GM19351 (cell line): ENCODE data around the gene DGAT2.
A peak's percentile ranks its signal among the peaks of the same experiment; 100 is the strongest.

Source experiments
- ATAC-seq: cut with Tn5 transposase; IDR thresholded peaks from one replicate; pipeline ENCODE4 v1.9.1; 2021; ENCODE audit warnings: mild to moderate bottlenecking, moderate library complexity; ENCODE audit not compliant: unreplicated experiment

DGAT2 gene

DNA sequence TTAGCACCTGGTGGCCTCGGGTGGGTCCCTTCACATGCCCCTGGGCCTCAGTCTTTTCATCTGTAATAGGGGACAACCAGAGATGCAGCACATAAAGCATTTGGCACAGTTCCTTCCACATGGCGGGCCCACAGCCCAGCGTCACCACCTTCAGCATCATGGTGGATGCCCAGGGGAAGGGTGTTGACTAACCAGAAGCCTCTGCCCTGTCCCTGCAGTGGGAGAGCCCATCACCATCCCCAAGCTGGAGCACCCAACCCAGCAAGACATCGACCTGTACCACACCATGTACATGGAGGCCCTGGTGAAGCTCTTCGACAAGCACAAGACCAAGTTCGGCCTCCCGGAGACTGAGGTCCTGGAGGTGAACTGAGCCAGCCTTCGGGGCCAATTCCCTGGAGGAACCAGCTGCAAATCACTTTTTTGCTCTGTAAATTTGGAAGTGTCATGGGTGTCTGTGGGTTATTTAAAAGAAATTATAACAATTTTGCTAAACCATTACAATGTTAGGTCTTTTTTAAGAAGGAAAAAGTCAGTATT lies 31.6 kb downstream of the DGAT2 start:
- no peak for ATAC-seq

DNA sequence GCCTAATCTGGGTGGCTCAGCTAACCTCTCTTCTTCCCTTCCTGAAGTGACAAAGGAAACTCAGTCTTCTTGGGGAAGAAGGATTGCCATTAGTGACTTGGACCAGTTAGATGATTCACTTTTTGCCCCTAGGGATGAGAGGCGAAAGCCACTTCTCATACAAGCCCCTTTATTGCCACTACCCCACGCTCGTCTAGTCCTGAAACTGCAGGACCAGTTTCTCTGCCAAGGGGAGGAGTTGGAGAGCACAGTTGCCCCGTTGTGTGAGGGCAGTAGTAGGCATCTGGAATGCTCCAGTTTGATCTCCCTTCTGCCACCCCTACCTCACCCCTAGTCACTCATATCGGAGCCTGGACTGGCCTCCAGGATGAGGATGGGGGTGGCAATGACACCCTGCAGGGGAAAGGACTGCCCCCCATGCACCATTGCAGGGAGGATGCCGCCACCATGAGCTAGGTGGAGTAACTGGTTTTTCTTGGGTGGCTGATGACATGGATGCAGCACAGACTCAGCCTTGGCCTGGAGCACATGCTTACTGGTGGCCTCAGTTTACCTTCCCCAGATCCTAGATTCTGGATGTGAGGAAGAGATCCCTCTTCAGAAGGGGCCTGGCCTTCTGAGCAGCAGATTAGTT lies 32.3 kb downstream of the DGAT2 start:
- ATAC-seq: no peak

DNA sequence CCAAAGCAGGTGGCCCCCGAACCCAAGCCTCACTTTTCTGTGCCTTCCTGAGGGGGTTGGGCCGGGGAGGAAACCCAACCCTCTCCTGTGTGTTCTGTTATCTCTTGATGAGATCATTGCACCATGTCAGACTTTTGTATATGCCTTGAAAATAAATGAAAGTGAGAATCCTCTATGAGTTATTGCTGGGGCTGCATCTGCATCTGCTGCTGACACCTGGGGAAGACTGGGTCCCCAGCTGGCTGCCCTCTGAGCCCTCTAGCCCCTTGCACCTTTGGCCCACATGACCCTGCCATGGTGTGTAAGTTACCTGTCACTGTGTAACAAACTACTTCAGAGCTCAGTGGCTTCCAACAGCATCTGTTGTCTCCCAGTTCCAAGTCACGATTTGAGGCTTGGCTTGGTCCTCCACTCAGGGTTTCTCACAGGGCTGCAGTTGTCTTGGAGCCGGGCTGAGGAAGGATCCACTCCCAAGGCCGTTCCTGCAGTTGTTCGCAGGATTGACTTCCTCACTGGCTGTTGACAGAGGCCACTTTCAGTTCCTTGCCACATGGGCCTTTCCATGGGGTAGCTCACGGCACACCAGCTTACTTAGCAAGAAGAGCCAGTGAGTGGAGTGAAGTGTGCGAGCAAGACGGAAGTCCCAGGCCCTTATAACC lies 32.9 kb downstream of the DGAT2 start:
- ATAC-seq: no peak

DNA sequence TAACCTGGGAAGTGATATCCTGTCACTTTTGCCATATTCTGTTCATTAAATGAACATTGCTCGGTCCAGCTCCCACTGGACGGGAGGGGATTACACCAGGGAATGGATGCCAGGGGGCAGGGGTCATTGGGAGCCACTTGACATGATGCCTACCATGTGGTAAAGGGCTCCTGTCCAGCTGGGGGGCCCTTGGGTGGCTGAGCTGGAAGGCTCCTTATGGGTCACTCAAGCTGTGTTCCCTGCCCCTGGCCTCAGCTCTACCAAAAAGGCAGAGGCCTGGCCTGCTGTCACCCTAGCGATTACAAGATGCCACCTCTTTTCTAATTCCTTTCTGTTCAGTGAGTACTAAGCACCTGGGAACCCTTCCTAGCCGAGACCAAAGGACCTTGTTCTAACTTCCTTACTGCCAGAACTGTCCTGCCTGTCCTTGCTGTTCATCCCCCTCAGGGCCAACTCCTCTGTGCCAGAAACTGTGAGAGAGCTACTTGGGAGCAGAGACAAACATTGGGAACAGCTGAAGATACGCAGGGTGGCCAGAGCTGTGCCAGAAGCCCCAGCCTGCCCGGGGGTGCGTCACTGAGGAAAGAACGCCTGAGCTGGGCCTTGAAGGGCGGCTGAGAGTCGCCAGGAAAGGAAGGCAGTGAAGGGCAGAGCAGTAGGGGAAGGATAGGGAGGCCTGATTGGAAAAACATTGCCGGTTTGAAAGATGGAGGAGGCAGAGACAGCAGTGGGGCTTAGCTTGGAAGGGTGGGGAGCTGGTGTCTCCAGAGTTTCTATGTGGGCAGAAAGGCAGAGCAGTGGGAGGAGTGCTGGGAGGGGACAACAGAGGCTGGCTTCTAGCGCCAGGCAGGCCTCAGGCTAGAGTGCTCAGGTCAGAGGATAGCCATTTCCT lies 33.7 kb downstream of the DGAT2 start:
- no peak for ATAC-seq

DNA sequence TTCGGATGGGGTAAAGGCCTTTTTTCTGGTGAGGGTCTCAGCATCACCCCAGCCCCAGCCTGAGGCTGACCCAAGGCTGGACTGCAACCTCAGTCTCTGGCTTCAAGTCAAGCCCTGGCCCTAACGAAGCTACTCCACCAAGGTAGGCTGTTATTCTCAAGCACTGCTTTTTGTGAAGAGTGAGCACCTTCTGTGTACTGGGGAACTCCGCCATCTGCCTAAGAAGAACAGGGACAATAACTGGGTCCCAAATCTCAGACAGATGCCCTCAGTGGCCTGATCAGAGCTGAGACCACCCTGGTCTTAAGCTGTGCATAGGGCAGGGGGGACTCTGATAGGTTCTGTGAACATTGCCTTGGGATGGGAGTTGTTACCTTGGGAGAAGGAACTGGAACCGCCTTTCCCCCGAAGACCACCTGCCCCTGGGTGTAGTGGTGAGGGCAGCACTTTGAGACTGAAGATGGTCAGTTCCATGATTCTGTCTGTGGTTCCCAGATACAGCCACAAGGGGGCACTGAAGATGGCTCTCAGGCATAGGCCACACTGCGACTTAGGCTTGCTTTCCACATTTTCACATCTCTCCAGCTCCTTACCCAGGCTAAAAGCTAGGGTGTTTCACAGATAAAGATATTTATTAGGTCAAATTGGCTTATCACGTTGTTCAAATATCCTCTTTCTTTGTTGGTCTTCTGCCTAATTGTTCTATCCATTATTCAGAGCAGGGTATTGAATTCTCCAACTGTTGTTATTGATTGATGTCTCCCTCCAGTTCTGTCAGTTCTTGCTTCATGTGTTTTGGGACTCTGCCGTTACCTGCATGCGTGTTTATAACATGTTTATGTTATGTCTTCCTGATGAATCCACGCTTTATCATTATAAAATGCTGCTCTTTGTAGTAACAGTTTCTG lies 34.6 kb downstream of the DGAT2 start:
- peak; percentile 73 for ATAC-seq

DNA sequence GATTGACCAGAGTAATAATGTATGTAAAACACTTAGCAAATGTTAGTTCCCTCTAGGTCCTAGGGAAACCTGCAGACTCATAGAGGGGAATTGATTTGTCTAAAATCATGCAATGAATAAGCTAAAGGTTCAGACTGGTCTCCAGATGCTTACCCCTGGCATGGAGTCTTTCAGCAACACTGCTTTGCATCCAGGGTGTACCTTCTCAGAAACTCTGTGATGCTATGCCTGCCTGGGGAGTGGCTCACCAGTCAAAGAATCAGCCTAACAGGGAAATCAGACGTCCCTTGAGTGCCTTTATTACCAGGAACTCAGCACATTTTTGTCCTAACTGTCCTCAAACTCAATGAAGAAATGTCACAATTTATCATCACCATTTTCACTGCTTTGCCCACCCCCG lies 40.5 kb downstream of the DGAT2 start:
- ATAC-seq: no peak

DNA sequence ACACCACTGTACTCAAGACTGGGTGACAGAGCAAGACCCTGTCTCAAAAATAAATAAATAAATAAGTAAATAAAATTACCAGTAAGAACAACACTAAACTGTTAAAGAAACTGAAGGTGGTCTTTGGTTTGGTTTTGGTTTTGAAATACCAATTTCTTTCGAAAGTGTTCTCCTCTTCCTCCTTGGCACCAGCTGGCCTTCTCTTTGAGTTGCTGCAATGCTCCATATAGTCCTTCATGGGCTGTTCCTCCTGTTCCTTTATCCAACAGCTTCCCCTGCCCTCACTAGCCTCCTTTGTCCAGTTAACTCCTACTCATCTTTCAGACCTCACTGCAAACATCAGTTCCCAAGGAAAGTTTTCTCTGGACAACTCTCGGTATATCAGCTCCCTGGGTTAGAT lies 41.4 kb downstream of the DGAT2 start:
- ATAC-seq: no peak

DNA sequence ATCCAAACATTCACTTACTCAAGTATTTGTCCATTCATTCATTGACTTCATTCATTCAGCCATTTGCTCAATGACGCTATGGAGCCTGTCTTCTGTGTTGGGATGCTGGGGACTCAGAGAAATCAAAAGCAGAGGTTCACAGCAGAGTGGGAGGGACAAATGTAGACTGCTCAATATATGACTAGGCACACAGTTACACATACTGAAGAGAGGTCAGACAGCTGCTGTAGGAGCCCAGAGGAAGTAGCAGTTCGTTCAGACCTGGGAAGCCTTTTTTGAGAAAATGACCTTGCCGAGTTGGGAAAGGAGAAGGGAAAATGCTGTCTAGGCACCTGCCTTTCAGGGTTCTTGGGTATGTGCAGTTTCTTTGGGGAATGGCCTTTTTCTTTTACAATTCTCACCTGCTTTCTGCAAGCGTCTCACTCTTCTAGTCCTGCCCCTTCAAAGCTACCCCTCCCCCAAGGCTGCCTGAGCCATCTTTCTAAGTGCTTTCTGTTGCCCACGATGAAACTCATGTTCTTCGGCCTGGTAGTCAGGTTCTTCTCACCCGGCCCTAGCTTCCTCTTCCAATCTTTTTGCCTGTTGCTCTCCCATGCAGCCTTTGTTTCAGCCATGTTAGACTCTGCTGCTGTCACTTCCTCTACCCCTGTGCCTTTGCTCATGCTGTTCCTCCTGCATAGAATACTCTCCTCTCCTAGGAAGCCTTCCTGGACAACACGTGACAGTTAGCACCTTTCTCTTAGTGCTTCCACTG lies 42.2 kb downstream of the DGAT2 start:
- ATAC-seq: no peak

DNA sequence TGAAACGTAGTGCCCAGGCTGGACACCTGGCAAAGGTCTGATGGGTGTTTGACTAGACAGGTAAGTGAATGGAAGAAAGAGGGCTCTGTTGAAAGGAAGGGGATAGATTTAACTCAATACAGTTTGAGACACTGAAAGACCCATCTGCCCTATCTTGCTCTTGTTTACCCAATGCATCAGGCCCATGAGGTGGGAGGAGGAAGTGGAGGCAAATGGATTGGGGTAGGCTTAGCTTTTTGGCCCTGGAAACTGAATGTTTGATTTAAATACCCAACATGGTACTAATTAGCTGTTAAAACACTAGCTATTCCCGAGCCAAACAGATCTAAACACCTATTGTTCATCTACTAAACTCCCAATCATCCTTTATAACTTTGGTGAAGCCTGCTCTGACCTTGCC lies 42.9 kb downstream of the DGAT2 start:
- ATAC-seq: no peak

DNA sequence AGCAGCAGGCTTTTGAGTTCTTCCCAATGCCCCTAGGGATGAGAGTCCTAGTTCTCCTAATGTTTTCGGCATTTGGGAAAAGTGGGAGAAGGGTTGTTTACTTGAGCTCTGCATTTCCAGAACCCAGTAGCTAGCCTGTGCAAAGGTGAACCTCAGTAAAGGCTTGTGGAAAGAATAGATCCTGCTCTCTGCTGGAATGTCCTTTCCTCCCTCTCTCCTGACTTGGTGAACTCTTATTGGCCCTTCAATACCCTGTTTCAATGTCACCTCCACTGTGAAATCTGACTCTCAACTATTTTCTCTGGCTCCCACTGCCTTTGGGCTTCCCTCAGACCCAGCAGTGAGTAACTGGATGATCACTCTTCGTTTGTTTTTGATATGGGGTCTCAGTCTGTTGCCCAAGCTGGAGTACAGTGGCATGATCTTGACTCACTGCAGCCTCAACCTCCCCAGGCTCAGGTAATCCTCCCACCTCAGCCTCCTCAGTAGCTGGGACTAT lies 44.0 kb downstream of the DGAT2 start:
- ATAC-seq: no peak

DNA sequence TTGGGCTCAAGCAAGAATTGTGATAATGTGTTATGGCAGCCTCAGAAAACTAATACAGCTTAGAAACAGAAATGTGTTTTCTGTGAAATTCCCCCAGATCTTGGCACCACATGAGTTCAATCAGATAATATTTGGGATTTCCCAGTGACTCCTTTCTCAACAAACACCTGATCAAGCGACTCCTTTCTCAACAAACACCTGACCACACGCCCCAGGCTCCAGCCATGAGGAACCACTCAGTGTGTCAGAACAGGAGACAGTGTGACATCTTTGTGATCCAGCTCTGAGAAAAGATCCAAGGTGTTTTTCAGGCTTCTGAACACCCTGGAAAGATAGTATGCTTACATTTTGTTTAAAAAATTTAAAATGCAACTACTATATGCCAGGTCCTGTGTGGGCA lies 44.5 kb downstream of the DGAT2 start:
- no peak for ATAC-seq

DNA sequence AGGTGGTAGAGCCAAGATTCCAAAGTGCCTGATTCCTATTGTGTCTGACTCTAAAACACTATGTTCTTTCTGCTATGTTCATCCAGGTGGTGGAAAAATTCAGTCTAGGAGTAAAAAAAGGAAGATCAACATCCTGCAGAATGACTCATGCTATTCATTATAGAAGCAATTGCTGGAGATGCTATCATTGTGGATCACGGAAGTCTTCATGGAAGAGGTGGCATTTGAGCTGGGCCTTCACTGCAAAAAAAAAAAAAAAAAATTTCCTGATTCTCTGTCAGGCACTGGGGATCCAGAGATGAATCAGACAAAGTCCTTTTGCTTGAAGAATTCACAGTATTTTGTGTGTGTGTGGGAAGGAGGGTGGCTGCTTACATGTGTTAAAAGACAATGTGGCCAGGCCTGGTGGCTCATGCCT lies 45.1 kb downstream of the DGAT2 start:
- no peak for ATAC-seq

DNA sequence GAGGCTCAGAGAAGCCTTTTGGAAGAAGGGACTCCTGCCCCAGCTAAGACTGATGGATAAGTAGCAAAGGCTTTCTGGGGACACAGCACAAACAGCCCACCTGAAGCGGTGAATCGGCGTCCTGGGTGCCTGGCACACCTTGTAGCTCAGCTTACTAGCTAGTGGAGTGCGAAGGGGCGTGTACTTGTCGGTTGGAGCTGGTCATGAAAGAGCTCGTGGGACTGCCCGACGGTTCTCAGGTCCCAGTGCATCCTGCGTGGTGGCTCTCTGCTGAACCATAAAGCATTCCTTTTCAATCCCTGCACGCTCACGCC lies 45.7 kb downstream of the DGAT2 start:
- ATAC-seq: peak; percentile 25

DNA sequence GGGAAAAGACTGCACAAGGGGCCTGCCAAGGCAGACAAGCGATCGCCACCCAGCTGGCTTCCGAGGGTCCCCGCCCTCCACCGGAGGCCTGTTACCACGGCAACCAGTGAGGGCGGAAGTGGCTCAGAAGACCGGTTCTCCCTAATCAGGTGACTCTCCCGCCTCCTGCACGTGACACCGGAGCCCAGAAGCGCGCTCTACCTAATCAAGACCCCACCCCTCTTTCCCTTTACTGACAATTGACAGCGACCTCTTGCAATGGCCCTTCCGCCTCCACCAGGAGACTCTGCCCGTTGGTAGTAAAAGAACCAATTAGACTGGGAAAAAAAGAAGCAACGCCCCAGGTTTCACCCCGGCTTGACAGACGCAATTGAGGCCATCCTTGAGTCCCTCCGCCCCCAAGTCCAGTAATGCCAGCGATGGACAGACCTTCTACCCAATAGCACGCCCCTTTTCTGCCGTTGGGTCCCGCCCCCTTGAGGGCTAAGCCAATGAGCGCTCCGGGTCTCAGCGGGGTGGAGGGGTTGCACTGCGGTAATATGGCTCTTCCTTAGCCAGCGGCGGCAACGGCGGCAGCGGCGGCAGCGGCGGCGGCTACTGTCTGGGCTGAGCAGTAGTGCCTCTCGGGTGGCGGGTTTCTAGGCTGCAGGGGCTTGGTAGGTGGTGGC lies 46.2 kb downstream of the DGAT2 start, which contains the start of gene UVRAG:
Gene UVRAG, plus strand, starts transcription at position 534 of the 668 bp plus-strand sequence. CDS start 198 bp downstream, outside the sequence.
- peak; percentile 73 for ATAC-seq

DNA sequence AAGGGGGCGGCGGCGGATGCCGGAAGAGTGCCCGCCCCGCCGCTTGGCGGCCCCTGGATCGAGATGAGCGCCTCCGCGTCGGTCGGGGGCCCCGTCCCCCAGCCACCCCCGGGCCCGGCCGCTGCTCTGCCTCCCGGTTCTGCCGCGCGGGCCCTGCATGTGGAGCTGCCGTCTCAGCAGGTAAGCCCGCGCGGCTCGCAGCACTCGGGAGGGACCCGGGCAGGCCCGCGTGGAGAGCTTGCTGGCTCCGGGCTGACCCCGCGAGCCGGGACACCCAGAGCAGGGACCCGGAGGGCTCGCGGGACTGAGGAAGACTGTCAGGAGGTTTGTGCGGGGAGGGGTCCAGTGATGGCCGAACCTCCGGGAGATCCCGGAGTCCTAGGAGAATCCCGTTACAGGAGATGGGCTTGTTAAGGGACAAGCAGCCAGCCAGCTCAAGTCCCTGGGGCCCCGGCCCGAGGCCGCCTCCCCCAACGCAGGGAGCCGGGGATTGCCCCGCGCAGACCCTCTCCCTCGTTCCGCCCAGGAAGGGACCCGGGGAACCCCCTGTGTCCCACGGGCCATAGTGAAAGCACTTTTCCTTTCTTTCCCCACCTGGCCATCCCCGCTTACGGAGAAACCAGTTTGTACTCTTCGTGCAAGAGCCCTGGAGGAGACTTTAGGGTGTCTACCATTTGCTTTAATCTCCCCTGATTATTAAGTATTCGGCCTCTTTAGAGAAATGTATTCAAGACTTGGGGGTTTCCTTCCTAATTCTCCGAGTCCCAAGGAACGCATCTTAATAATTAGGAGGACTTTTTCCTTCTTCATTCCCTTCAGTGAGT lies 47.0 kb downstream of the DGAT2 start:
- peak; percentile 7 for ATAC-seq

DNA sequence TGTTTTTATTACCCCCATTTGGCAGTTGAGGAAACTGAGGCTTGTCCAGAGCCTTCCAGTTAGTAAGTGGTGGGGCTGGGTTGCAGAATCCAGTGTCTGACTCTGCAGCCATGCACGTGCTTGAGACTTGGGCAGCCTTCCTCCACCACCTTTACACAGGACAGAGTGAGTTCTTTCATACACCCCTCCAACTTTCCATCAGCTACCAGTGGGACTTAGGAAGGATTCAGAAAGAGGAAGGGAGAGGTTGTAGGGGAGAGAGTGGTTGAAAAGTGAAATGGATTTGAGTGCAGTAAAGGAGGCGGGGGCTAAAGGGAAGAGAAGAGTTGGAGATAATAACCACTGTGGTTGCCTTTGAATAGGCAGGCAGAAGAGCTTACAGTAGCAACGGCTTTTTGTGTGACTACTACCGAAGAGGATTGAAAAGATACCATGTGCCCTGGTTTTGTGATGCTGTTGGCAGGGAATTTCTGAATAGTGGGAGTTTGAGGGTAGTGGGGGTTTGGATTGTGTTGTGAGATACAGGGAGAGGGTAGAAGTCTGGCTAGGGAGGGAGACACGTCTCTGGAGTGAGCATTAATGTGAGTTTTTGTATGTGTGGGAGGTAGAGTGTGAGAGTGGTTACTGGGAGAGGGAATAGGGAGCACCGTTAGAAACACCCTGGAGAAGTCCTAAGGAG lies 48.1 kb downstream of the DGAT2 start:
- no peak for ATAC-seq

DNA sequence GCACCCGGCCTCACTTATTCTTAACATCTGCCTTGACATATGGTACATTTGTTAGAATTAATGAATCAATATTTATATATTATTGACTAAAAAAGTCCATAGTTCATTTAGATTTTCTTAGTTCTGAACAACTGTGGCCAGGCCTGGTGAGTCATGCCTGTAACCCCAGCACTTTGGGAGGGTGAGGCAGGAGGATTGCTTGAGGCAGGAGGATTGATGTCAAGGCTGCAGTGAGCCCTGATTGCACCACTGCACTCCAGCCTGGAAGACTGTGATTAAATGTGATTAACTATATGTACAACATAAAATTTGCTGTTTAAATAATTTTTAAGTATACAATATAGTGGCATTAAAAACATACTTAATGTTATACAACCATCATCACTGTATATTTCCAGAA lies 52.1 kb downstream of the DGAT2 start:
- no peak for ATAC-seq

DNA sequence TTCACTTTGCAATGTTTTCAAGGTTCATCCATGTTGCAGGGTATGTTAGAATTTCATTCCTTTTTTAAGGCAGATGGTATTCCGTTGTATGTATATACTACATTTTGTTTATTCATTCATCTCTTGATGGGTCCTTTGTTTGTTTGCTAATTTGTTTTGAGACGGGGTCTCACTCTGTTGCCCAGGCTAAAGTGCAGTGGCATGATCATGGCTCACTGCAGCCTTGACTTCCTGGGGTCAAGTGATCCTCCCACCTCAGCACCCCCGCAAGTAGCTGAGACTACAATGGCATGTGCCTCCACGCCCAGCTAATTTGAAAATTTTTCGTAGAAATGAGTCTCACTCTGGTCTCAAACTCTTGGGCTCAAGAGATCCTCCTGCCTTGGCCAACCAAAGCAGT lies 52.6 kb downstream of the DGAT2 start:
- no peak for ATAC-seq
